ENCODE data around the gene TBC1D9. TPM values are rescaled to one million over a fixed set of nuclear protein-coding genes. Genes with fewer than 3 reads are reported as not detected.

TBC1D9 gene
- total RNA-seq, 4 donors from 2014 or later, result 13.0 to 79.2 (median 19.1) TPM

GRCh38 chr4:140659943-140660700 lies 96.1 kb downstream of the TBC1D9 start:
- H3K36me3 ChIP-seq, result peaks cover 0 to 39% (median 0%) of the 10 kb centered on the region in 3 donors
- no peak for DNase-seq
- TF ChIP-seq, protein P1, sequence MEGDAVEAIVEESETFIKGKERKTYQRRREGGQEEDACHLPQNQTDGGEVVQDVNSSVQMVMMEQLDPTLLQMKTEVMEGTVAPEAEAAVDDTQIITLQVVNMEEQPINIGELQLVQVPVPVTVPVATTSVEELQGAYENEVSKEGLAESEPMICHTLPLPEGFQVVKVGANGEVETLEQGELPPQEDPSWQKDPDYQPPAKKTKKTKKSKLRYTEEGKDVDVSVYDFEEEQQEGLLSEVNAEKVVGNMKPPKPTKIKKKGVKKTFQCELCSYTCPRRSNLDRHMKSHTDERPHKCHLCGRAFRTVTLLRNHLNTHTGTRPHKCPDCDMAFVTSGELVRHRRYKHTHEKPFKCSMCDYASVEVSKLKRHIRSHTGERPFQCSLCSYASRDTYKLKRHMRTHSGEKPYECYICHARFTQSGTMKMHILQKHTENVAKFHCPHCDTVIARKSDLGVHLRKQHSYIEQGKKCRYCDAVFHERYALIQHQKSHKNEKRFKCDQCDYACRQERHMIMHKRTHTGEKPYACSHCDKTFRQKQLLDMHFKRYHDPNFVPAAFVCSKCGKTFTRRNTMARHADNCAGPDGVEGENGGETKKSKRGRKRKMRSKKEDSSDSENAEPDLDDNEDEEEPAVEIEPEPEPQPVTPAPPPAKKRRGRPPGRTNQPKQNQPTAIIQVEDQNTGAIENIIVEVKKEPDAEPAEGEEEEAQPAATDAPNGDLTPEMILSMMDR (IDR thresholded peaks at IDR 0.05), result no peak
- no peak for TF ChIP-seq POLR2A (IDR thresholded peaks at IDR 0.05)
- no peak overlapping the region for H3K27ac ChIP-seq
- H3K27me3 ChIP-seq, result no peaks in the 10 kb centered on the region
- no peak overlapping the region for H3K4me3 ChIP-seq
- H3K9me3 ChIP-seq, result no peaks in the 10 kb centered on the region
- H3K4me1 ChIP-seq, result no peaks in the 10 kb centered on the region

- TF ChIP-seq POLR2A (IDR thresholded peaks at IDR 0.05), result no peak
- TF ChIP-seq, protein P1 (IDR thresholded peaks at IDR 0.05), result no peak
- H3K4me3 ChIP-seq, result no peak overlapping the region
- peaks cover 0 to 38% (median 0%) of the 10 kb centered on the region in 3 donors for H3K36me3 ChIP-seq
- H3K4me1 ChIP-seq, result no peaks in the 10 kb centered on the region
- no peak overlapping the region for H3K27ac ChIP-seq
- H3K9me3 ChIP-seq, result no peaks in the 10 kb centered on the region
- H3K27me3 ChIP-seq, result no peaks in the 10 kb centered on the region
- no peak for DNase-seq
These were observed 101.7 kb downstream of the TBC1D9 start for GRCh38 chr4:140654495-140654814.

DNA sequence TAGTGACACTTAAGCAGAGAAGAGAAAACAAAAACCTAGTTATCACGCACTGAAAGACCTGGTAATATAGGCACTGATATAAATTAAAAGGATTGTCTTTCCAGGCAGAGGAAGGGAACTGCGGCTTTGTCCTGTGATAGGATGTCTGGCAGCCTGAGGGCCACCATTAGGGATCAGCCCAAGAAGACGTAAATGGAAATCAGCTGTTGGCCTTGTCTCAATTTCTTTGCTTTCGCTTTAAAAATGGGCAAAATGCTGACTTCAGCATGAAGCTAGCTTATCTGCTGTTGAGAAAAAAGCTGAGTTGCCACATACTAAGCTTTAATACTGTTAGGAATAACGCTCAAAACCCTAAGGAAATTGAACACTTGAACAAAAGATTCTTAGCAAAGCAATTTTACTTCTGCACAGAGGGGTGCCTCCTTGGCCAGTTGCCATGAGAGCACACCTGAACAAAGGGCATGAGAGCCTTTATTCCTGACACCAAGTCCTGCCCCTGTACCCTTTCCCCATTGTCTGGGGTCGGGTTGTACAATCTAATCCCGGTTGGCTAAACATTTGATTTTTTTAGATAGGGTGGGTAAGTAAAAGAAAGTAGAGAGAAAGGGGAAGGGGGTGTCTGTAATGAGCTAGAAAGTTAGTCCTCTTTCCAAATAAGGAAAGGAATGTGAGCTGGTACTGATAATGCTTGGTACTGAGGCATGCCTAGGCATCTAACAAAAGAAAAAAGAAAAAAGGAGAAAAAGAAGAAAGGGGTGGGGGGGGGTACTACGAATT lies 102.3 kb downstream of the TBC1D9 start:
- H3K9me3 ChIP-seq, result no peaks in the 10 kb centered on the region
- DNase-seq, result no peak
- no peaks in the 10 kb centered on the region for H3K4me1 ChIP-seq
- H3K4me3 ChIP-seq, result no peak overlapping the region
- no peaks in the 10 kb centered on the region for H3K27me3 ChIP-seq
- peaks cover 0 to 32% (median 0%) of the 10 kb centered on the region in 3 donors for H3K36me3 ChIP-seq
- TF ChIP-seq, protein P1 (IDR thresholded peaks at IDR 0.05), result no peak
- no peak for TF ChIP-seq POLR2A (IDR thresholded peaks at IDR 0.05)
- no peak overlapping the region for H3K27ac ChIP-seq

DNA sequence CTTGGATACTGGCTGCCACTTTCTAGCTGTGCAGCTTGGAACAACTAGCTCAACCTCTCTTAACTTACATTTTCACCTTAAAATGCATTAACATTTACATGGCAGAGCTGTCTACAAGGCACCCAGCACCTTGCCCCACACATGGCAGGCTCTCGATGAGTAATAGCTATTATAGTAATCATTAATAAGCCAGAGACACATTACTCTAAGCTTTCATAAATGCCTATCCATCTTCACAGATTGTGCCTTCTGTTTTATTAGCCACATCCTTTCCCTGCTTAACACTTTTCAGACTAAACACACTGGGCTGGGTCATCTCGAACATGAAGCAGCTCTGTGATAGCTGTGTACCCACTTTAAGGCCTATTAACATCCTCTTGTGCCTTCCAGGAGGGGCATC lies 103.6 kb downstream of the TBC1D9 start:
- DNase-seq, result no peak
- Histone ChIP-seq H3K4me1 (no peaks in the 10 kb centered on the region), H3K36me3 (peaks cover 0 to 22% (median 0%) of the 10 kb centered on the region in 3 donors), H3K27ac (no peak overlapping the region), H3K9me3 (no peaks in the 10 kb centered on the region), H3K27me3 (no peaks in the 10 kb centered on the region), H3K4me3 (no peak overlapping the region)
- TF ChIP-seq POLR2A (IDR thresholded peaks at IDR 0.05), result no peak
- TF ChIP-seq, protein P1 (IDR thresholded peaks at IDR 0.05), result no peak

- no peak overlapping the region for H3K4me3 ChIP-seq
- H3K27me3 ChIP-seq, result no peaks in the 10 kb centered on the region
- H3K4me1 ChIP-seq, result no peaks in the 10 kb centered on the region
- TF ChIP-seq, protein P1 (IDR thresholded peaks at IDR 0.05), result no peak
- TF ChIP-seq POLR2A (IDR thresholded peaks at IDR 0.05), result no peak
- no peaks in the 10 kb centered on the region for H3K9me3 ChIP-seq
- H3K36me3 ChIP-seq, result peaks cover 0 to 11% (median 0%) of the 10 kb centered on the region in 3 donors
- DNase-seq, result no peak
- H3K27ac ChIP-seq, result no peak overlapping the region
These were observed 107.4 kb downstream of the TBC1D9 start for GRCh38 chr4:140648716-140649308.
